BE2C (cell line): ENCODE measurements around the gene UNC13C.

Experiments
- DNase-seq: peaks from one replicate; pipeline ENCODE4 v3.0.0-alpha.2; 2020
- H3K27me3 ChIP-seq: fragments of 250-450 bp; sonication (Bioruptor Pico); 2 replicates; pipeline ENCODE4 v1.5.1; 2020; ENCODE audit warnings: mild to moderate bottlenecking
- H3K36me3 ChIP-seq: fragments of 250-450 bp; sonication (Bioruptor Pico); 2 replicates; pipeline ENCODE4 v1.5.1; 2020; ENCODE audit warnings: mild to moderate bottlenecking
- H3K4me1 ChIP-seq: fragments of 250-450 bp; sonication (Bioruptor Pico); 2 replicates; pipeline ENCODE4 v1.5.1; 2020
- H3K4me3 ChIP-seq: 2 replicates; pipeline ENCODE4 v1.5.1; 2011; ENCODE audit warnings: low read depth, low read length
- H3K9me3 ChIP-seq: fragments of 250-450 bp; sonication (Bioruptor Pico); 2 replicates; pipeline ENCODE4 v1.5.1; 2020
- TF ChIP-seq, protein P1 (sequence below): IDR thresholded peaks from 2 replicates; pipeline ENCODE4 v1.5.1; 2012; ENCODE audit warnings: mild to moderate bottlenecking, low read depth, low read length

Gene UNC13C

DNA sequence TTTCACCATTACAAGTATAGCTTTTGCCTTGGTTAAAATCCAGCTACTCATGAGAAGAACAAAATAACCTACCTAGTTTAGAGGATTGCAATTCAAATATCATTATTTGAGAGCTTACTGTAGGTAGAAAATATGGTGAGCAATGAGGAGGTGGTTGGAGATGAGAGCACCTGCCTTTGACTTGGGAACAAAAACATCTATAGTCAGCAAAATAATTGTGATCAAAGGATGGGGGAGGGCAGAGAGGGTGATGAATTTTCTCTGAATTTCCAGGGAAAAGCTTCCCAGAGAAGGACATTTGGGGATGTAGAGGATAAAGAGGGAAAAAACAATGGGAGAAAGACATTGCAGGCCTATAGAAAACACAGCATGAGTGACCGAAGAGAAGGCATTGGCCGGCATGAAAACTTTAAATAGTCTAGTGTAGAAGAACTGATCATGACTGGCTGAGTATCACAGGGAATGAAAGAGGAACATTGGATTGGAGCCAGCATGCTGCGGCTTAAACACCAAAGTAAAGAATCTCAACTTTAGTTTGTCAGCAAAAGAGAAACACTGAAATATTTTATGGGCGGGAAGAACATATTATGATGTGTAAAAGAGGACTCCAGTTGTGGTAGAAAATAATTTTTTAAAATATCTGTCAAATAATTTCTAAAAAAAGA lies 581.3 kb downstream of the UNC13C start:
- Histone ChIP-seq H3K4me1 (no peaks in the 10 kb centered on the region), H3K27me3 (no peaks in the 10 kb centered on the region), H3K9me3 (no peaks in the 10 kb centered on the region), H3K36me3 (no peaks in the 10 kb centered on the region), H3K4me3 (no peak overlapping the region)
- no peak for DNase-seq
- TF ChIP-seq, protein P1, sequence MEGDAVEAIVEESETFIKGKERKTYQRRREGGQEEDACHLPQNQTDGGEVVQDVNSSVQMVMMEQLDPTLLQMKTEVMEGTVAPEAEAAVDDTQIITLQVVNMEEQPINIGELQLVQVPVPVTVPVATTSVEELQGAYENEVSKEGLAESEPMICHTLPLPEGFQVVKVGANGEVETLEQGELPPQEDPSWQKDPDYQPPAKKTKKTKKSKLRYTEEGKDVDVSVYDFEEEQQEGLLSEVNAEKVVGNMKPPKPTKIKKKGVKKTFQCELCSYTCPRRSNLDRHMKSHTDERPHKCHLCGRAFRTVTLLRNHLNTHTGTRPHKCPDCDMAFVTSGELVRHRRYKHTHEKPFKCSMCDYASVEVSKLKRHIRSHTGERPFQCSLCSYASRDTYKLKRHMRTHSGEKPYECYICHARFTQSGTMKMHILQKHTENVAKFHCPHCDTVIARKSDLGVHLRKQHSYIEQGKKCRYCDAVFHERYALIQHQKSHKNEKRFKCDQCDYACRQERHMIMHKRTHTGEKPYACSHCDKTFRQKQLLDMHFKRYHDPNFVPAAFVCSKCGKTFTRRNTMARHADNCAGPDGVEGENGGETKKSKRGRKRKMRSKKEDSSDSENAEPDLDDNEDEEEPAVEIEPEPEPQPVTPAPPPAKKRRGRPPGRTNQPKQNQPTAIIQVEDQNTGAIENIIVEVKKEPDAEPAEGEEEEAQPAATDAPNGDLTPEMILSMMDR = no peak

DNA sequence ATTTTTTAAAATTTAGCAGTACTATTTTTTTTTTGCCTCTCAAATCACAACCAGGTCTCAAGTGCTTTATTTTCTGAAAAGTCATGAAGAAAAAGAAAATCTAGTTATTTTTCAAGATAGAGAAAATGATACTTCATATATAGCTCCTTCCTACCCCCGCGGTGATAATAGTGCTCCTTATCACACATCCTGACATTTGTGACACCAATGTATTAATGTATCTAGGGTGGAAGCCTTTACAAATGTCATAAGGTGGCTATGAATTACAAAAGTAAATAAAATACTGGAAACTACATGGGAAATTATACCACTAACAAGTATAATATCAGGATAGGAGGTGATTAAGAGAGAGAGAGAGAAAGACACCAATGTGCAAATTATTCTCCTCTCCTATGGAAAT lies 582.2 kb downstream of the UNC13C start:
- no peaks in the 10 kb centered on the region for H3K9me3 ChIP-seq
- no peak for DNase-seq
- no peak overlapping the region for H3K4me3 ChIP-seq
- H3K27me3 ChIP-seq = no peaks in the 10 kb centered on the region
- H3K36me3 ChIP-seq = no peaks in the 10 kb centered on the region
- TF ChIP-seq, protein P1 = no peak
- no peaks in the 10 kb centered on the region for H3K4me1 ChIP-seq

DNA sequence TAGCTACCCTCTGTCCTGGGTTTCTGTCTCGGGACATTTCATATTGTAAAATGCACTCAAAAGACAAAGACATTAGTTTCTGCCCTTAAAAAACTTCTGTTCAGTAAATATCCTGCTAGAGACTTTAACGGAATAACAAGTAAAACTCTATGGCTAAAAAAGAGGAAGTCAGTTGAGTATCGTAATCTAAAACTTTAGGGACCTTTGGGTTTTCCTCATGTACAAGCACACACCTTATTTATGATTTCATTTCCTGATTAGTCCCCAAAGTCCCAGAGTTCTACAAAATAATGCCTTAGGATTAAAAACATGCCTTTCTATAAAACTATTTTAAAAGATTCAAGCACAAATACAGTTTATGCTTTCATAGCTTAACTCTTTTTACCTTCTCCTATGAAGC lies 585.9 kb downstream of the UNC13C start:
- no peak for DNase-seq
- Histone ChIP-seq H3K9me3 (no peaks in the 10 kb centered on the region), H3K27me3 (no peaks in the 10 kb centered on the region), H3K36me3 (no peaks in the 10 kb centered on the region), H3K4me3 (no peak overlapping the region), H3K4me1 (no peaks in the 10 kb centered on the region)
- TF ChIP-seq, protein P1 = no peak

DNA sequence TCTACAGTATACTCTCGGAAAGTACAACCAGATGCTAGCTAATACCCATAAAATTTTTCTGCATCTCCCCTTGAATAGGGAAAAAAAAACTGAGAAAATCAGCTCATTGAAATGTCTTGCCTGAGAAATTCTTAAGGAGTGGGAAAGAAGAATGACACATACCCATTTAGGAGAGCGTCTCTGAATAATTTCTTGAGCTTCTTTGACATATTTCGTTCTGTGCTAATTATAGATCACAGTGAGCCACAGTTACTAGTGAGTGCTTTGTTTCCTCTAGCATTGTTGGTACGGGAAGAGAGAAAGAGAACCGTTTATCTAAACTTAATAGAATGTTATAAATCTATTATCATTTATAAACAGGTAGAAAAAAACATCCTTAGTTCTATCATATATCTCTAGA lies 588.4 kb downstream of the UNC13C start:
- TF ChIP-seq, protein P1 = no peak
- Histone ChIP-seq H3K27me3 (no peaks in the 10 kb centered on the region), H3K4me1 (no peaks in the 10 kb centered on the region), H3K36me3 (no peaks in the 10 kb centered on the region), H3K9me3 (no peaks in the 10 kb centered on the region), H3K4me3 (no peak overlapping the region)
- DNase-seq = no peak

DNA sequence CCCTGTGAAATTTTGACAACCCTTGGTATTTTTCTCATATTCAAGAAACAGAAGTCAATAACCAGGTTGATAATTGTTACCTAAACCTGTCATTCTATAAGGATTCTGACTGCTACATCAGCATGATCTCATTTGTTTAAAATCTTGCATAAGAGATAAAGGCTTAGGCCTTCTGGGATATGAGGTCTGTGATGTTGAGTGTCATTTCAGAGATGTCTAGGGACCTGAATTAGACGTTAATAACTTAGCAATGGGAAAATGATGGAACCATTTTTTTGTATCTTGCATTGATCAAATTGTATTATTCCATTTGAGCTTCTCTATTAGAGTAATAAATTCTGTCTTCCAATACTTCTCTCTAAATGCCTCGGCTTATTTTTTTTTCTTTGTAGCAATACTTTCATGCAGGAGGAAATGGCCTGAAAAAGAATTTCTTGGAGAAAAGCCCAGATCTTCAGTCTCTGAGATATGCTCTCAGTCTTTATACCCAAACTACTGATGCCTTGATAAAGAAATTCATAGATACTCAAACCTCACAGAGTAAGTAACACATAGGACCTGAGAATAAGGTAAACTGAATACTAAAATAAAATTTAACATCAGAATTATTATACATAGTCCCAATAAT lies 589.3 kb downstream of the UNC13C start:
- H3K9me3 ChIP-seq = no peaks in the 10 kb centered on the region
- no peaks in the 10 kb centered on the region for H3K4me1 ChIP-seq

DNA sequence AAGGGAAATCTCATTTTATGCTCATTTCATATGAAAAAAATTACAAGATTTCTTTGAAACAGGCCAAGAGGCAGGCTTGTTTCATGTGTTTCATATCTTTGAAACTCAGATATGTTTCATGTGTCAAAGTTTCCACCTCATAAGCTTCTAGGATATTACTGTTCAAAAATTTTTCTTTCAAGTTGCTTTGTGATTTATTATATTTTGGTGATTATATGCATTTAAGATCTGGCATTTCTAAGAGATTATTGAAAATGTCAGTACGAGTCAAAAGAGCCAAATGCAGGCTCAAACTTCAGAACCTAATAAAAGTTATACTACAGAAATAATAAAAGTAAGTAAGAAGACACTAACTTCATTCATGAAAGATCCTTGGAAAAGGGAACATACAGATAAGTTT lies 590.1 kb downstream of the UNC13C start:
- H3K36me3 ChIP-seq = no peaks in the 10 kb centered on the region
- no peak overlapping the region for H3K4me3 ChIP-seq
- no peaks in the 10 kb centered on the region for H3K9me3 ChIP-seq
- DNase-seq = no peak
- no peaks in the 10 kb centered on the region for H3K4me1 ChIP-seq
- TF ChIP-seq, protein P1 = no peak
- no peaks in the 10 kb centered on the region for H3K27me3 ChIP-seq

More for the DNA sequence above, 589.3 kb downstream of the UNC13C start:
- no peaks in the 10 kb centered on the region for H3K36me3 ChIP-seq
- TF ChIP-seq, protein P1 = no peak
- DNase-seq = no peak
- no peak overlapping the region for H3K4me3 ChIP-seq
- H3K27me3 ChIP-seq = no peaks in the 10 kb centered on the region
